GM21717 (cell line): Measurements from ENCODE around the gene OR5H1.
"Not testable (repeated sequence)": the region's sequence is repeated elsewhere in the genome, so short reads cannot be mapped to it uniquely, and the experiment has no call there.

ENCODE experiments used
- ATAC-seq: cut with Tn5 transposase; IDR thresholded peaks from one replicate; pipeline ENCODE4 v1.9.1; 2021; ENCODE audit warnings: mild to moderate bottlenecking, moderate library complexity; ENCODE audit not compliant: unreplicated experiment

OR5H1 gene

GRCh38 chr3:98130421-98130820 lies at the start of gene OR5H1:
OR5H1 (plus strand) TSS chr3:98130721; CDS start chr3:98132698, 1,977 bp downstream.
- no peak for ATAC-seq

DNA sequence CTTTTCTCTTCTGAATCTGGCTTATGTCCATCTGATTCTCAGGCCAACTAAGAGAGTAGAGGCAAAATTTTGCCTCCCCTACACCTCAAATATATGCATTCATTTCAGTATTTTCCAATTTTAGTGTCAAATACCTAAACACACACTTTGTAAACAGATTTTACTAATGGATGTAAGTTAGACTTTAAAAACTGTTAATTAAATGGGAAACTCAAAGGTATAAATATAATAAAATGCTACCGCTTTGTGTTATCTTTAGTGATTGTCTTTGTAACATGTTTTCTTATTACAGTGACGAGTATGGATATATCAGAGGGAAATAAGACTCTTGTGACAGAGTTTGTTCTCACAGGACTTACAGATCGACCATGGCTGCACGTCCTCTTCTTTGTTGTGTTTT lies 43.6 kb upstream of the OR5H1 start, which contains the start of gene OR5AC2:
TSS of gene OR5AC2 (plus strand) at position 301 of the 400 bp plus-strand sequence. CDS start at position 301, 0 bp downstream.
- no peak for ATAC-seq

DNA sequence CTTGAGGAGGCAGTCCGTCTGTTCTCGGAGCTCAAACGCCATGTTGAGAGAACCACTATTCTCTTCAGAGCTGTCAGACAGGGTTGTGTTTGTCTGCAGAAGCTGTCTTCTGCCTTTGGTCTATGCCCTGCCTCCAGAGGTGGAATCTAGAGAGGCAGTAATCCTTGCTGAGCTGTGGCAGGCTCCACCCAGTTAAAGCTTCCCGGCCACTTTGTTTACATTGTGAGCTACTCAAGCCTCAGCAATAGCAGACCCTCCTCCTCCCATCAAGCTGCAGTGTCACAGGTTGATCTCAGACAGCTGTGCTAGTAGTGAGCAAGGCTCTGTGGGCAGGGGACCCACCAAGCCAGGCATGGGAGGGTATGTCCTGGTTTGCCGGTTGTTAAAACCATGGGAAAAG lies 34.6 kb upstream of the OR5H1 start:
- no peak for ATAC-seq

DNA sequence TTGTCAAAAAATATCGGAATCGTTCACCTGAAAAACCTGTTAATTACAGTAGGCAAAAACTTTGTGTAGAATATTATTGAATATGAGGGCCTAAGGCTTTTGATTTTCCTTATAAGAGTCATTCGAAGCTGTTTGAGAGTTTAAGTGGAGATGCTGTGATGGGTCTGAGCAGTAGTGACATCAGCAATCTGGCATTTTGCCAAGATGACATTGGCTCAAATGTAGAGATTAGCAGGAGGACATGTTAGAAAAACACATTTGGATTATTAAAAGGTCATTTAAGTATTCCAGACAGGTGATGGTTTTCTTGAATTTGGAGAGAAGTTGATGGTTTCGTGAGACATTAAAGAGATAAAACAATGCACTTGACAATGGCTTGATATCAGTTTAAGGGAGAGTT lies 30.7 kb upstream of the OR5H1 start:
- no peak for ATAC-seq

GRCh38 chr3:98108162-98108561 lies 22.4 kb upstream of the OR5H1 start:
- ATAC-seq: no peak

- no peak for ATAC-seq
These were observed 20.5 kb upstream of the OR5H1 start for GRCh38 chr3:98109807-98110549.

DNA sequence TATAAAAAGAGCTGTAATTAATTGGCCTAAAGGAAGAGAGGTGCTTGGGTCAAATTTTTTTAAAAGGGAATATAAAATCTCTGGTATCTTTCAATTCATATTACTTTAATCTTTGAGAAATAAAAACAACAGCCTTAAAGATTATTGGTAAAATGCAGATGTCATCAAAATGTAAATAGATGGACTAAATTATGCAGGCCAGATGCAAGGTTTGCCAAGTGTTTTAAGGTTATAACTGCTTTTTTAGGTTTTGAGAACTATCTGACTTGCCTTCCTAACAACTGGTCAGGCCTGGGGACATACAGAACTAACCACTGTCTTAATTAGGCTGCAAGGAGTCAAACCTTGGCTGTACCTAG lies 20.0 kb upstream of the OR5H1 start:
- no peak for ATAC-seq

DNA sequence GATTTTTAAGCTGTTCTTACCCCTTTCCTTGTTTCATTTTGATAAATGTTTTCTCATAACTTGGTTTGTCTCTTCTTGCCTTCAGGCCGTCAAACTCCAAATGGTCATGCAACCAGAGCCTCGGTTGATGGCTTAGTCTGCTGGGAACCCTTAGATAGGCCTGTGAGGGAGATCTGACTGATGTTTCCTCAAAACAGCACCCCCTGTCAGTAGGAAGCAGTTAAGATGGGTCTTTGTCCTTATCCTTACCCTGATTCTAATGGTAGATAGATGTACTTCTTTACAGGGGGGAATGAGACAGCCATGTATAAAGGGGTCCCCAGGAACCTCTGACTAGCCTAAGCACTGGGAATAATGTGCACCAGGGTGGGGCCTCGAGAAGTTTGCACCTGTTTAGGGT lies 16.3 kb upstream of the OR5H1 start:
- no peak for ATAC-seq

GRCh38 chr3:98115717-98116116 lies 14.8 kb upstream of the OR5H1 start:
- no peak for ATAC-seq

DNA sequence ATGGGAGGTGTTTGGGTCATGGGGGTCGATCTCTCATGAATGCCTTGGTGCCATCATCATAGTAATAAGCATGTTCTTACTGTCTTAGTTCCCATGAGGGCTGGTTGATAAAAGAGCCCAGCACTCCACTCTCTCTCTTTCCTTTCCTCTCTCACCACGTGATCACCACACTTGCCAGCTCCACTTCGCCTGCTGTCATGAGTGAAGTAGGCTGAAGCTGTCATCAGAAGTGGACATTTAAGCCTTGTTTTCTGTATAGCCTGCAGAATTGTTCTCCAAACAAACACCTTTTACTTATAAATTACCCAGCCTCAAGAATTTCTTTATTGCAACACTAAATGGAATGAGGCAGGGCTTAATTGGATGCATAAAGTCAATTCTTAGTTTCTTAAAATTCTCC lies 6.1 kb downstream of the OR5H1 start:
- ATAC-seq: no peak

DNA sequence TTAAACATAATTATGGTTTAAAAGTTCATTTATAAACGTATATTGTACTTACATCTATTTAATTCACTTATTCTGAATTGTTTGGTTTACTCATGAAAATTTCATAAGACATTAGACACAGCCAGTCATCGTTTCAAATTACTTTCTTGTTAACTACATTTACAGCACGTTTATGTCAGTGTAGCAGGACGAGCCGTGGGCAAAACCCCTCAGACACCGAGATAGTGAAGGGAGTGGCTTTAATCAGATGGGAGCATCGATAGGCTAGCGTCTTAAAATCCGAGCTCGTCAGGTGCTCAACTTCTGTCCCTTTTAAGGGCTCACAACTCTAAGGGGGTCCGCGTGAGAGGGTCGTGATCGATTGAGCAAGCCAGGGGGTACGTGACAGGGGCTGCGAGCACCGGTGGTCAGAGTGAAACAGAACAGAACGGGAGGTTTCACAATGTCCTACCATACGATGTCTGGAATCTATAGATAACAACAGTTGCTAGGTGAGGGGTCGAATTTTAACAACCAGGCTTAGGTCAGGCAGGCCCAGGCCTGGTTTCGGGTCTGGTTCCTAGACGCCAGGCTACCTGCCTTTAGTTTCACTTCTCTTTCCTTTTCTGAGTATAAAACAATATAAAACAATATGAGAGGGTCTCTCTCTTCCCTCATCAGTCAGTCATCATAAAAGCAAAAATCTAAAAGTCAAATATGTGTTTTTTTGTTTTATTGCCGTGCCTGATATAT lies 7.5 kb downstream of the OR5H1 start:
- ATAC-seq: not testable (repeated sequence)

- ATAC-seq: no peak
These were observed 10.0 kb downstream of the OR5H1 start for GRCh38 chr3:98140531-98140930.

DNA sequence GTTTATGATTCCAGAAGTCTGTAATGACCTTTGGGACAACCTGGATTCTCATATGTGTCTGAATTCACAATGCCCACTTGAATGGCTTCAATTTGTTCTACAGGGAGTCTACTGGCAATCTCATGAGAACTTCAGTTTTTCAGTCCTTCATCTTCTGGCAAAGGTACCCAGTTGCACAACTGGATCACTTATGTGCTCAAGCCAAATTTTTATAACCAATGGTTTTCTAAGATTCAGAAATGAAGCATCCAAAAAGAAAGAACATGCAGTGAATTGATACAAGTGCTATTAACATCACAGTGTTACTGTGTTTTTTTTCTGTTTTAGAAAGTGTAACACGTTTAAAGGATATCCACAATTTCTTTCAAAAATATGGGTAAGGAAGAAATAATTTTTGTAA lies 16.7 kb downstream of the OR5H1 start, which contains the start of gene OR5H14:
TSS of gene OR5H14 (plus strand) at position 301 of the 400 bp plus-strand sequence. CDS start 1,907 bp downstream, outside the sequence.
- no peak for ATAC-seq

GRCh38 chr3:98148751-98149150 lies 18.2 kb downstream of the OR5H1 start:
- ATAC-seq: no peak

DNA sequence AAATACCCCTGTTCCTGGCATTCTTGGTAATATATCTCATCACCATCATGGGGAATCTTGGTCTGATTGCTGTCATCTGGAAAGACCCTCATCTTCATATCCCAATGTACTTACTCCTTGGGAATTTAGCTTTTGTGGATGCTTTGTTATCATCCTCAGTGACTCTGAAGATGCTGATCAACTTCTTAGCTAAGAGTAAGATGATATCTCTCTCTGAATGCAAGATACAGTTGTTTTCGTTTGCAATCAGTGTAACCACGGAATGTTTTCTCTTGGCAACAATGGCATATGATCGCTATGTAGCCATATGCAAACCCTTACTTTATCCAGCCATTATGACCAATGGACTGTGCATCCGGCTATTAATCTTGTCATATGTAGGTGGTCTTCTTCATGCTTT lies 18.9 kb downstream of the OR5H1 start:
- not testable (repeated sequence) for ATAC-seq

DNA sequence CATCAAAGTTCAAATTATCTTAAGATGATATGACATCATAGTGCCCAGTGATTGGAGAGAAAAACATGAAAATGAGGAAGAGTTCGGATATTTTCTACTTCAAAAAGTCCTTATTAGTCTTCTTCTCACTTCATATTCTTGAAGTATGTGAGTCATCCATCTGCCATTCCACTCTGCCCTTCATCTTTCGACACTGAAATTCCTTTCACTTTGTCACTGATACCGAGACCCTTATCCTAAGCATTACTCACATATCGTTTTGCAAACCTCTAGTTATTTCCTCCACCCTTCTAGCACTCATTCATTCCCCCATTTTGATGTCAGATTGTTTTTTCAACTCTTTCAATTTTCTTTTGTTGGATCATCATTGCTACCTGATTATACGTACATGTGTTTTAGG lies 20.7 kb downstream of the OR5H1 start:
- no peak for ATAC-seq

- ATAC-seq: no peak
These were observed 35.9 kb downstream of the OR5H1 start, which contains the start of gene OR5H15 for GRCh38 chr3:98166396-98166795. OR5H15 (plus strand) TSS chr3:98166696; CDS start chr3:98168700, 2,004 bp downstream.

DNA sequence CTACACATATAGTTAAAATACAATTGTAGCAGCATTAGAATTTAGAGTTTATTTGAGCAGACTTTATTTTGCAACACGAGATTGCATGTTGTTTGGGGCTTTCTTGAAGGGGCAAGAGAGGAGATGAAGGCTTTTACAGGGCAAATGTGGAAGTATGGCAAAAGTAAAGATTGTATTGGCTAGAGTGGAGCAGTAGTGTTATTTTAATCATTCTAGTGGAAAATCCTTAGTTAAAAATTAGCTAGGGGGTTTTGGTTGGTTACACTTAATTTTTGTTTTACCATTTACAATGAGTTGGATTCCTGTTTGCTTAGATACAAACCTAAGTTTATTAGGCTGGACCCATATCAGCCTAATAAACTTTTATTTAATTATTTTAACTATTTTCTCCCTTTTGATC lies 40.5 kb downstream of the OR5H1 start:
- ATAC-seq: no peak

- ATAC-seq: no peak
These were observed 42.1 kb downstream of the OR5H1 start for GRCh38 chr3:98172621-98173020.

DNA sequence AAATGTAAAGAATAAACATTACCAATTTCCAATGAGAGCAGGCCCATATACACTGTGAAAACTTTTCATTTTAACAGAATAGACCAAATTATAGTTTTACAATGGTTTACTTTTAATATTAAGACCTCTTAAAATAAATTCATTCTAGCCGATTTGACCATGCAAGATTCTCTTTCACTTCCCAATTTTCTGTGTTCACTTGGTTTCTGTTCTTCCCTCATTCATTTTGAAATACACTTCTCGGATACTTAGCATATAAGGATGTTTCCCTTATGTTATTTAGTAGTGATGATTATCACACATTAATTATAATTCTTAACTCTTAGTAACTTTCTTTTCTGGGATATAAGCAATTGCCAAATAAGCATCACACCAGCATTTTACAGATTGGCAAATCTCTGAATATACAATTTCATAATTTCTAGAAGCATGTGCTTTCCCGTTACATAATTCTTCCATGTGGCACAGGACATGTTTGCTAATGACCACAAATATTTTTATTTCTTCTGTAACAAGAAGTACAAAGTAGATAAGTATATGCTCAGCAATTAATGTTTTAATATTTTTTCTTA lies 49.9 kb downstream of the OR5H1 start:
- ATAC-seq: no peak

DNA sequence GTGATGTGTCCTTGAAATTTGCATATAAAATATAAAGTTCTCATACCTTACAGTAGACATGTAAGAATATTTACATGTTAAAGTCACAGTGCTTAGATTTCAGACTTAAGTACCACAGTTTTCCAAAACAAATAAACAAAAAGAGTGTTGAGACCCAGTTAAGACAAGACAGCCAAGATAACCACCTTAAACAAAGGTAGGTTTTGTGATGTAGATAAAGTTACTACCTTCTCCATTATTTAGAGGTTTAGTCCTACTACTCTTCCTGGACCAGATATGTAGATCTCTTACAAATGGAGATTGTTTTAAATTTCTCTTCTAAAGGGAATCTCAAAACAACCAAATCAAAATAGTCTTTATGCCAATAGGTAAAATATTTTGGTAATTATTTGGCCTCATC lies 51.7 kb downstream of the OR5H1 start:
- ATAC-seq: no peak

DNA sequence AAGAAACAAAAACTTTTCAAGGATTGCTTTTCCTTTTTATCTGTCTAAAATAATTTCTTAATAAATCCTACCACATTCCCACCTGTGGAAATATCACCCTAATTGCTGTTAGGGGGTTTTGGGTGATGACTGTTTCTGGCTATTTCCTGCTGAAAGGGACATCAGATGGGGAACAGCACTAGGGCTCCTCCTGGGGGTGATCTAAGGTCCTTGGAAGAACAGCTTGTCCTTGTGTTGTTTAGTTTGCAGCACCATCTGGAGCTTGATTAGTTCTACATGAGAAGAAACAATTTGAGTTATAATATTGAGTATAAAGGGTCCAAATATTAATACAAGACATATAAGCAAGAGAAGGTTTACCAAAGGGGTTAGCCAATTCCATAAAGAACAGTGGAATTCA lies 54.7 kb downstream of the OR5H1 start:
- ATAC-seq: no peak
